Breast epithelium (tissue), 4 donors: ENCODE data around the gene CCDC86. TPM values are rescaled to one million over a fixed set of nuclear protein-coding genes. Genes with fewer than 3 reads are reported as not detected.

Experiments used
- DNase-seq, 2 donors: peaks; one replicate each; pipeline ENCODE4 v3.0.0-alpha.2; 2019; ENCODE audit warnings: low spot score in 2 of 2
- H3K27ac ChIP-seq, 2 donors: fragments of 200-600 bp; sonication (generic) in 1 of 2; one replicate each; pipeline ENCODE4 v1.5.1; 2016 to 2019; ENCODE audit warnings: mild to moderate bottlenecking in 1 of 2
- H3K27me3 ChIP-seq, 2 donors: fragments of 200-600 bp; sonication (generic) in 1 of 2; one replicate each; pipeline versions ENCODE4 v1.5.1 to v1.6.0; 2017 to 2019; ENCODE audit warnings: control low read depth in 1 of 2, mild to moderate bottlenecking in 1 of 2
- H3K36me3 ChIP-seq: fragments of 200-600 bp; one replicate; pipeline ENCODE4 v1.5.1; 2019
- H3K4me1 ChIP-seq, 2 donors: fragments of 200-600 bp; sonication (generic); one replicate each; pipeline ENCODE4 v1.5.1; 2016 to 2019; ENCODE audit warnings: control low read depth in 1 of 2
- H3K4me3 ChIP-seq, 3 donors: fragments of 200-600 bp; sonication (generic); 1 replicate in 2 of 3; 2 replicates in 1 of 3; pipeline ENCODE4 v1.5.1; 2016 to 2019; ENCODE audit warnings: mild to moderate bottlenecking in 3 of 3, moderate library complexity in 2 of 3
- H3K9me3 ChIP-seq, 2 donors: fragments of 200-600 bp; sonication (generic) in 1 of 2; one replicate each; pipeline ENCODE4 v1.5.1; 2016 to 2019; ENCODE audit warnings: control low read depth in 1 of 2
- POLR2A ChIP-seq: fragments of 450-650 bp; IDR thresholded peaks from one replicate; pipeline ENCODE4 v1.6.1; 2016; ENCODE audit warnings: antibody characterized with exemption, mild to moderate bottlenecking, moderate library complexity
- POLR2AphosphoS5 ChIP-seq, 3 donors: sonication (generic); formaldehyde crosslinking; IDR thresholded peaks; one replicate each; pipeline ENCODE4 v1.6.1; 2017; ENCODE audit warnings: antibody characterized with exemption in 3 of 3
- intact Hi-C: fragments of 100-400 bp; cut with DNase I; formaldehyde crosslinking; loops from one replicate; pipeline ENCODE4 v1.15.1; 2023; ENCODE audit warnings: low total_unique reads
- total RNA-seq, 3 donors: library from RNA; depleted of rRNA; stranded (reverse); fragments of >200 nt; gene quantifications; one replicate each; pipeline ENCODE4 v1.1.0, GENCODE V29; 2016
- TF ChIP-seq, protein P1 (sequence below), 3 donors: fragments of 450-650 bp; IDR thresholded peaks; one replicate each; pipeline ENCODE4 v1.5.1; 2016 to 2017; ENCODE audit warnings: antibody characterized with exemption in 3 of 3, mild to moderate bottlenecking in 3 of 3, moderate library complexity in 3 of 3

Gene CCDC86
- total RNA-seq, 3 donors from 2014 or later = 17.8 to 22.9 (median 19.5) TPM

DNA sequence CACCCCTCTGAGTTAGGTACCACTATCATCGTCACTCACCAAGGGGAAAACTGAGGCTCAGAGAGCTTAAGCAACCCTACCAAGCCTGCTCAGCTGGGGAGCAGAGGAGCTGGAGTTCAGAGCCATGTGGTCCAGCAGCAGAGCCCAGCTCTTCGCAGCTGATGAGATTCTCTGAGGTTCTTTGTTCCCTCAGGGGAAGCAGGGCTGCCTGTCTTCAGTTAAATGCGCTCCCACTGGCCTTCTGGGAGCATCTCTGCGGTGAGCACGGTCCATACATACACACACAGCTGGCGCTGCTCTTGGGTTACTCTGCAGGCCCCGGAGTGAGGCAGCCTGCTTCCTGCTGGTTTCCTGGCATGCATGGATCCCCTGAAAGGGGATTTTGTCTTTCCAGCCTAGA lies 19.0 kb downstream of the CCDC86 start:
- intact Hi-C loops = no loop called here
- no peak for DNase-seq

DNA sequence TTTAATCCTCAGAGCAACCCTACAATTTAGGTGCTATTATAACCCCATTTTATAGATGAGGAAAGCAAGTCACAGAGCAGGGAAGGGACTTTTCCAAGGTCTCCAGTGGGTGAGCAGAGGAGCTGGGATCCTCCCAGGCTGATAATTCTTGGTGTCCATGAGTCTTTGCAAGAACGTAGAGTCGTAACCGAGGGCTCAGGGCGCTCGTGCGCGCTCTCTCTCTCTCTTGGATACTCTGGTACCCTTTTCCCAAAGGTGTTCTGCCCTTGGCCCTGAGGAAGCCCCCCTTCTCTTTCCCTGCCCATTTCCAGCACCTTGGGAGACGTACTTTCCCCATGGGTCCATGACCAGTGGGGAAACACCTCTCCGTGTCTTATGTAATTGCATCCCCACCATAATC lies 20.3 kb downstream of the CCDC86 start:
- intact Hi-C loops = no loop called here
- TF ChIP-seq, protein P1, sequence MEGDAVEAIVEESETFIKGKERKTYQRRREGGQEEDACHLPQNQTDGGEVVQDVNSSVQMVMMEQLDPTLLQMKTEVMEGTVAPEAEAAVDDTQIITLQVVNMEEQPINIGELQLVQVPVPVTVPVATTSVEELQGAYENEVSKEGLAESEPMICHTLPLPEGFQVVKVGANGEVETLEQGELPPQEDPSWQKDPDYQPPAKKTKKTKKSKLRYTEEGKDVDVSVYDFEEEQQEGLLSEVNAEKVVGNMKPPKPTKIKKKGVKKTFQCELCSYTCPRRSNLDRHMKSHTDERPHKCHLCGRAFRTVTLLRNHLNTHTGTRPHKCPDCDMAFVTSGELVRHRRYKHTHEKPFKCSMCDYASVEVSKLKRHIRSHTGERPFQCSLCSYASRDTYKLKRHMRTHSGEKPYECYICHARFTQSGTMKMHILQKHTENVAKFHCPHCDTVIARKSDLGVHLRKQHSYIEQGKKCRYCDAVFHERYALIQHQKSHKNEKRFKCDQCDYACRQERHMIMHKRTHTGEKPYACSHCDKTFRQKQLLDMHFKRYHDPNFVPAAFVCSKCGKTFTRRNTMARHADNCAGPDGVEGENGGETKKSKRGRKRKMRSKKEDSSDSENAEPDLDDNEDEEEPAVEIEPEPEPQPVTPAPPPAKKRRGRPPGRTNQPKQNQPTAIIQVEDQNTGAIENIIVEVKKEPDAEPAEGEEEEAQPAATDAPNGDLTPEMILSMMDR (IDR thresholded peaks at IDR 0.05) = no peak
- TF ChIP-seq POLR2AphosphoS5 (IDR thresholded peaks at IDR 0.05) (no peak), POLR2A (no peak)
- no peak for DNase-seq

More for the DNA sequence above, 19.0 kb downstream of the CCDC86 start:
- H3K27ac ChIP-seq = no peak overlapping the region
- no peaks in the 10 kb centered on the region for H3K9me3 ChIP-seq
- H3K4me1 ChIP-seq = no peaks in the 10 kb centered on the region
- H3K36me3 ChIP-seq = no peaks in the 10 kb centered on the region
- H3K4me3 ChIP-seq = no peak overlapping the region
- TF ChIP-seq, protein P1 (IDR thresholded peaks at IDR 0.05) = no peak
- no peak for TF ChIP-seq POLR2AphosphoS5 (IDR thresholded peaks at IDR 0.05)
- no peak for TF ChIP-seq POLR2A
- H3K27me3 ChIP-seq = no peaks in the 10 kb centered on the region

DNA sequence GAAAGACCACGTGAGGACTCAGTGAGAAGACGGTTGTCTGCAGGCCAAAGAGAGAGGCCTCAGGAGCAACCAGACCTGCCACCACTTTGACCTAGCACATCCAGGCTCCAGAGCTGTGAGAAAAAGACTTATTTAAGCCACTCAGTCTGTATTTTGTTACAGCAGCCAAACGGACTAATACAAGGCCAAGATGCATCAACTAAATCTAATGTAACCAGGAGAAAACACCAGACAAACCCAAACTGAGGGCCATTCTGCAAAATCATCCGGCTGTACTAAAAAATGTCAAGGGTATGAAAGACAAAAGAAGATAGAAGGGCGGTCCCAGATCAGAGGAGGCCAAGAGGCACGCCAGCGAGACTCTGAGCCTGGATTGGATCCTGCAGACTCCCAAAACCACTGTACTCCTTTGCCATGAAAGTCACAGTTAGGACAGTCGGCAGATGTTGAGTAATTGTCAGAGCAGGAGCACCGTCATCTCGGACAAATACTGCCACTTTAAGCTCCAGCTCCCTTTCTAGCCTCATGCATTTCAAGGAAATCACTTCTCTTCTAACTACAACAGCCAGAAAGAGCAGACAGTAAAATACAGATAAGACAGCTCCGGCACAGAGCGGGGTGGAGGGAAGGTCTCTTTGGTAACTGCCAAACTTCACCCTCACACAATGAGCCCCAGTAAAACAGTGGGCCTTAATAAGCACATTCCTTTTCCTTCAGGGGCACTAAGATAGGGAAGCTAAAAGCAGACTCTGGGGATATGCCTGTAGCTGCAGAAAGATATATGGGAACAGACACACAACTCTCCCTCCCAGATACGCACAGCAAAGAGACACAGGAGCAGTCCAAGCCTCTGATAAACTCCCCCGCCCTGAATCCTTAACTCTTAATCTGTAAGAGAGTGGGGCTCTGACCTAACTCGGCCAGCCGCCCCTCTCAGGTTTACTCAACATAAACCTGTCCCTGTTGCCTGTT lies 21.9 kb downstream of the CCDC86 start:
- no peaks in the 10 kb centered on the region for H3K9me3 ChIP-seq
- no peaks in the 10 kb centered on the region for H3K4me1 ChIP-seq
- no peaks in the 10 kb centered on the region for H3K36me3 ChIP-seq
- TF ChIP-seq POLR2AphosphoS5 (IDR thresholded peaks at IDR 0.05) = no peak
- TF ChIP-seq POLR2A = no peak
- TF ChIP-seq, protein P1 (IDR thresholded peaks at IDR 0.05) = no peak
- DNase-seq = no peak
- H3K4me3 ChIP-seq = no peak overlapping the region
- no peak overlapping the region for H3K27ac ChIP-seq
- intact Hi-C loops = no loop called here
- H3K27me3 ChIP-seq = no peaks in the 10 kb centered on the region

More for the DNA sequence above, 20.3 kb downstream of the CCDC86 start:
- no peaks in the 10 kb centered on the region for H3K27me3 ChIP-seq
- H3K9me3 ChIP-seq = no peaks in the 10 kb centered on the region
- no peak overlapping the region for H3K4me3 ChIP-seq
- H3K27ac ChIP-seq = no peak overlapping the region
- no peaks in the 10 kb centered on the region for H3K36me3 ChIP-seq
- H3K4me1 ChIP-seq = no peaks in the 10 kb centered on the region

GRCh38 chr11:60864856-60865513 lies 23.1 kb downstream of the CCDC86 start:
- H3K4me1 ChIP-seq = no peaks in the 10 kb centered on the region
- no peak for DNase-seq
- H3K9me3 ChIP-seq = no peaks in the 10 kb centered on the region
- H3K36me3 ChIP-seq = no peaks in the 10 kb centered on the region
- no peak overlapping the region for H3K4me3 ChIP-seq
- intact Hi-C loops = no loop called here
- no peaks in the 10 kb centered on the region for H3K27me3 ChIP-seq
- no peak for TF ChIP-seq POLR2A
- TF ChIP-seq, protein P1 (IDR thresholded peaks at IDR 0.05) = no peak
- no peak overlapping the region for H3K27ac ChIP-seq
